ENCODE measurements around the gene HIBADH. TPM values are rescaled to one million over a fixed set of nuclear protein-coding genes. Genes with fewer than 3 reads are reported as not detected.

The HIBADH gene
- total RNA-seq (2022): 51.5 and 61.1 TPM in 2 replicates
- Bru-seq, nascent RNA: percentile 95 among the genes with signal in this experiment
- BruChase-seq, experiment 1, labeled RNA remaining after a 6-hour chase: percentile 77 among the genes with signal in this experiment
- BruChase-seq, experiment 2, labeled RNA remaining after a 2-hour chase: percentile 81 among the genes with signal in this experiment
- long read RNA-seq, transcript HIBADH-201 (8 exons, 1,990 nt): major isoform, 80 of 142 reads
- long read RNA-seq, partial matches to known transcripts: 7 of 142 reads
- long read RNA-seq, other reads (novel, unspliced or antisense): 54 of 142 reads

DNA sequence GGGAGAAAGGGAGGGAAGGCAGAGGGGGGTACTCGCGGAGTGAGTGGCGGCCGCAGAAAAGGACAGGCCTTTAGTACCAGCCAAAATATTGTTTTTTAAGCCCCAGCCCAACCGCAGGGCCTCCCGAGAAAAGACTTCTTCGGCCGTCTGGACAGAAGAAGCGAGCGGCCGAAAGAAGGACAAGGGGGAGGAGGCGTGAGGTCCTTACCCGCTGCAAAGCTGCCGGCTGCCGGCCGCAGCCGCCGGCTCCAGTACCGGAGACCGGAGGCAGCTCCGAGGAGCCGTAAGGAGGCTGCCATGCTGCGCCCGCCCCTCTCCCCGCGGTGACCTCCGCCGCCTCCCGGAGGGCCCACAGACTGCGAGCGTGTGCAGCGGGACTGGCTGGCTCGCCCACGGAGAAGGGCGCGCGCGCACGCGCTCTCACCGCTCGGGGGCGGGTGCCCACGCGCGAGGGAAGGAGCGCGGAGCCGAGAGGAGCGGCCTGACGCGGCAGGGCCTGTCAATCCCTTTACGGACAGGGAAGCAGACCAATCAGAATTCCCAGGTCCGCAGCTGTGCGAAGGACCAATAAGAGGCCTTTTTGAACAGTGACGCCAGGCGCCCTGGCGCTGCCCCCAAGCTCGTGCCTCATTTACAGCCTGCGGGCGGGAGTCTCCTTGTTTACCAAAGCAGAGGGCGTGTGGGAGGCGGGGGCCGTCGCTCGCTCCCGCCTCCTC lies at the start of gene HIBADH:
TSS of gene HIBADH (minus strand) at position 394 of the 716 bp plus-strand sequence. CDS start at position 299, 95 bp downstream.
- ChIA-PET CTCF (interaction anchor here (0.7 to 1.3 kb wide), 4 partner anchors 14 to 85 kb away, joined by 3 to 5 read pairs (median 4); no protein-coding TSS in a partner anchor), POLR2A (interaction anchor here (0.6 to 8.4 kb wide), 38 partner anchors 8 to 546 kb away, joined by 3 to 180 read pairs (median 4); partner anchors contain the start of gene TAX1BP1)
- peak within 1 kb of the TSS; percentile 82 for H3K27ac Mint-ChIP-seq (ENCODE audit: low read depth, unreplicated experiment)
- no peaks in the 10 kb centered on the region for H3K9me3 Mint-ChIP-seq (ENCODE audit: unreplicated experiment)
- no TSS peak for BruUV-seq (replicated peaks)
- peak within 1 kb of the TSS; percentile 78 for H3K4me3 Mint-ChIP-seq (ENCODE audit: unreplicated experiment)
- peaks cover 4% of the 10 kb centered on the region for H3K36me3 Mint-ChIP-seq (ENCODE audit: insufficient read depth, unreplicated experiment)
- no peaks in the 10 kb centered on the region for H3K4me1 Mint-ChIP-seq (ENCODE audit: insufficient read depth, unreplicated experiment)
- TF ChIP-seq, protein P1, sequence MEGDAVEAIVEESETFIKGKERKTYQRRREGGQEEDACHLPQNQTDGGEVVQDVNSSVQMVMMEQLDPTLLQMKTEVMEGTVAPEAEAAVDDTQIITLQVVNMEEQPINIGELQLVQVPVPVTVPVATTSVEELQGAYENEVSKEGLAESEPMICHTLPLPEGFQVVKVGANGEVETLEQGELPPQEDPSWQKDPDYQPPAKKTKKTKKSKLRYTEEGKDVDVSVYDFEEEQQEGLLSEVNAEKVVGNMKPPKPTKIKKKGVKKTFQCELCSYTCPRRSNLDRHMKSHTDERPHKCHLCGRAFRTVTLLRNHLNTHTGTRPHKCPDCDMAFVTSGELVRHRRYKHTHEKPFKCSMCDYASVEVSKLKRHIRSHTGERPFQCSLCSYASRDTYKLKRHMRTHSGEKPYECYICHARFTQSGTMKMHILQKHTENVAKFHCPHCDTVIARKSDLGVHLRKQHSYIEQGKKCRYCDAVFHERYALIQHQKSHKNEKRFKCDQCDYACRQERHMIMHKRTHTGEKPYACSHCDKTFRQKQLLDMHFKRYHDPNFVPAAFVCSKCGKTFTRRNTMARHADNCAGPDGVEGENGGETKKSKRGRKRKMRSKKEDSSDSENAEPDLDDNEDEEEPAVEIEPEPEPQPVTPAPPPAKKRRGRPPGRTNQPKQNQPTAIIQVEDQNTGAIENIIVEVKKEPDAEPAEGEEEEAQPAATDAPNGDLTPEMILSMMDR (IDR thresholded peaks at IDR 0.05; ENCODE audit: unreplicated experiment): peak; percentile 16
- no peaks in the 10 kb centered on the region for H3K27me3 Mint-ChIP-seq (ENCODE audit: insufficient read depth, unreplicated experiment)
- peak; percentile 99 for DNase-seq (ENCODE audit: unreplicated experiment)
- intact Hi-C loops (cut with micrococcal nuclease): loop anchor here (1.0 kb wide), 2 partner anchors 16 to 78 kb away; partner anchors contain the start of gene TAX1BP1

DNA sequence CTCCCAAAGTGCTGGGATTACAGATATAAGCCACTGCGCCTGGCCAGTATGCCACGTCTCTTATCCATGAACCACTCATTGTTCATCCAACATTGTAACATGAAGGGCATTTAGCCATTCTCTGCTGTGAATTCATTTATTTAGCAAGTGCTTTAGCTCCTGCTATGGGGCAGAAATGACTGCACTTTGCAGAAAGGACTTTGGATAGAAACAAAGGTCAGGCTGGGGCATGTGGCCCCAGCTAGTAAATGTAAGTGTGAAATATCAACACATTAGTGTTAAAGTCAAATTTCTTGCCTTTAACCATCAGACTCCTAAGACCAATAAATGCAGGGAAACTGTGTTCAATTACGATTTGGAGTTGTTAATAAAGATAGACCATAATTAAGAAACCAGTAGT lies 49.5 kb upstream of the HIBADH start:
- TF ChIP-seq, protein P1 (IDR thresholded peaks at IDR 0.05; ENCODE audit: unreplicated experiment): no peak
- no TSS peak for BruUV-seq (replicated peaks)
- Mint-ChIP-seq H3K4me1 (ENCODE audit: insufficient read depth, unreplicated experiment) (peaks cover 12% of the 10 kb centered on the region), H3K36me3 (ENCODE audit: insufficient read depth, unreplicated experiment) (no peaks in the 10 kb centered on the region), H3K9me3 (ENCODE audit: unreplicated experiment) (no peaks in the 10 kb centered on the region), H3K4me3 (ENCODE audit: unreplicated experiment) (no peak overlapping the region), H3K27me3 (ENCODE audit: insufficient read depth, unreplicated experiment) (no peaks in the 10 kb centered on the region), H3K27ac (ENCODE audit: low read depth, unreplicated experiment) (no peak overlapping the region)
- ChIA-PET POLR2A (interaction anchor here (2.5 kb wide), 1 partner anchor 11 kb away, joined by 7 read pairs; no protein-coding TSS in a partner anchor), CTCF (interaction anchor here (0.6 to 1.0 kb wide), 3 partner anchors 29 to 77 kb away, joined by 3 to 4 read pairs (median 4); no protein-coding TSS in a partner anchor)
- DNase-seq (ENCODE audit: unreplicated experiment): no peak
- intact Hi-C loops (cut with micrococcal nuclease): no loop called here

DNA sequence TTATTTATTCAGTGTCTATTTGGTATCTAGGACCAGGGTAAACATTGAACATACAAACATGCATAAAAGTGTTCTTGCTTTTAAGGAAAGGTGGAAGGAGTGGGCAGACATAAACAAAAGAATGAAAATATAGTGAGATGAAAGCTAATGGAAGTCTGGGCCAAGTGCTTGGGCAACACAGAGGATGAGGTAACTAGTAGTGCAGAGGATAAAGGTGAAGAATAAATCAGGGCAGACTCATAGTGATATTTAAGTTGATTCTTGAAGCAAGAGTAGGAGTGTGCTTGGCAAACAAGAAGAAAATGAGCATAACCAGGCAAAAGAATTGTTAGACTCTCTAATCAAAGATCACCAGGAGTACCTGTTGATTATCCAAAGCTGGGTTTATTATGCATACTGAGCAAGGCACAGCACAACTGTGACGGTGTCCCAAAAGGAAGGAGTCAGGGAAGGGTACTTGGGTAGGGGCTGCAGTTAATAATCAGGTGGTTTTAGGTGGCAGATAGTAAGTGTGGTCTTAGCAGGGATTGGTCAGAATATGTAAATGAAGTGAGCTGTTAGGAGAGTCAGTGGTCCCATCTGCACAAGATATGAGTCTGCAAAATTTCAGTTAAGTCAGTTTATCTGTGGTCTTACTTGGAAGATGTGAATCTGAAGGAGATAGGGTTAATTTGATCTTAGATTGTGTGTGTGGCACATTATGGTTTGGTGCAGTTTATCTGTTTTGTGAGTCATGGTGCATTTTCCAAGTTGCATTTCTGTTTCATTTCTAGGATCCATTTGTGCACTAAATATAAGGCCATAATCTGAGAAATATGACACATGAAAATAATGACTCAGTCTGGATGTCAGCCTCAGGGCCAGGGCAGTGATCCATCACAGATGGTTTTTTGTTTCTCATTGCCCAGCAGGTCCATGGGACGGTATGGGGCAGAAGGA lies 46.7 kb upstream of the HIBADH start:
- TF ChIP-seq, protein P1 (IDR thresholded peaks at IDR 0.05; ENCODE audit: unreplicated experiment): no peak
- Mint-ChIP-seq H3K27ac (ENCODE audit: low read depth, unreplicated experiment) (no peak overlapping the region), H3K4me3 (ENCODE audit: unreplicated experiment) (no peak overlapping the region), H3K27me3 (ENCODE audit: insufficient read depth, unreplicated experiment) (no peaks in the 10 kb centered on the region), H3K36me3 (ENCODE audit: insufficient read depth, unreplicated experiment) (no peaks in the 10 kb centered on the region), H3K4me1 (ENCODE audit: insufficient read depth, unreplicated experiment) (peaks cover 12% of the 10 kb centered on the region), H3K9me3 (ENCODE audit: unreplicated experiment) (no peaks in the 10 kb centered on the region)
- BruUV-seq (replicated peaks): no TSS peak
- peak; percentile 14 for DNase-seq (ENCODE audit: unreplicated experiment)
- ChIA-PET CTCF (interaction anchor here (1.2 kb wide), 1 partner anchor 14 kb away, joined by 3 read pairs; no protein-coding TSS in a partner anchor), POLR2A (interaction anchor here (0.7 to 1.4 kb wide), 3 partner anchors 14 to 48 kb away, joined by 3 to 8 read pairs (median 4); no protein-coding TSS in a partner anchor)
- intact Hi-C loops (cut with micrococcal nuclease): no loop called here
